ENCODE measurements around the gene LSAMP. TPM values are rescaled to one million over a fixed set of nuclear protein-coding genes. Genes with fewer than 3 reads are reported as not detected.

The LSAMP gene
- total RNA-seq, 1 donor from 2014 or later: 18.0 TPM

DNA sequence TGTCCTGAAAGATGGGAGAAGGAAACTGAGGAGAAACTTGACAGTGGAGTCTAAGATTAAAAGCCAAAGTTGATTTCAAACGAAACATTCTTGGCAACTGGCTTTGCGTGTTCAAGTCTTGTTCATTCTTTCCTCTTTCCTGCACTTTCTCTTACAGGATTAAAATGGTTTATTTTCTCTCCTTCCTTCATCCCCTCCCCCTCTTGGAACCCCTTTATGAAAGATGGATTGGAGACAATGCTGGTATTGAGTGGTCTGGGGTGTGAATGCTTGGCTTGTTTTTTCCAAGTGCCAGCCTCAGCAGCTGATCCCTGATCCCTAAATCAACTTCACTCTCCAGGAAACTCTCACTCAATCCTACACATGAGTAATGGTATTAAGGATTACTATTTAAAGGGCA lies 703 bp upstream of the LSAMP start:
- Histone ChIP-seq H3K4me1 (peaks cover 37% of the 10 kb centered on the region), H4K20me1 (ENCODE audit: low read depth) (no peaks in the 10 kb centered on the region), H3K9me3 (ENCODE audit: low read depth) (no peaks in the 10 kb centered on the region), H3F3A (ENCODE audit: low read depth) (peaks cover 23% of the 10 kb centered on the region), H3K4me3 (peak overlapping the region; percentile 77), H3K36me3 (no peaks in the 10 kb centered on the region), H3K9ac (no peak overlapping the region), H2AFZ (replicated peaks) (peak overlapping the region; percentile 27), H3K4me2 (peak overlapping the region; percentile 54), H3K27me3 (no peaks in the 10 kb centered on the region), H3K79me2 (ENCODE audit: low read depth) (peaks cover 19% of the 10 kb centered on the region), H3K27ac (peak overlapping the region; percentile 7)
- H3K27ac Mint-ChIP-seq: peak overlapping the region; percentile 94
- peak overlapping the region; percentile 95 for H3K4me3 Mint-ChIP-seq
- H3K27me3 Mint-ChIP-seq (ENCODE audit: insufficient read depth, low read depth): peaks cover 4% of the 10 kb centered on the region
- TF ChIP-seq EZH2phosphoT487 (IDR thresholded peaks at IDR 0.05) (no peak), EZH2 (IDR thresholded peaks at IDR 0.05) (no peak)
- TF ChIP-seq, protein P1, sequence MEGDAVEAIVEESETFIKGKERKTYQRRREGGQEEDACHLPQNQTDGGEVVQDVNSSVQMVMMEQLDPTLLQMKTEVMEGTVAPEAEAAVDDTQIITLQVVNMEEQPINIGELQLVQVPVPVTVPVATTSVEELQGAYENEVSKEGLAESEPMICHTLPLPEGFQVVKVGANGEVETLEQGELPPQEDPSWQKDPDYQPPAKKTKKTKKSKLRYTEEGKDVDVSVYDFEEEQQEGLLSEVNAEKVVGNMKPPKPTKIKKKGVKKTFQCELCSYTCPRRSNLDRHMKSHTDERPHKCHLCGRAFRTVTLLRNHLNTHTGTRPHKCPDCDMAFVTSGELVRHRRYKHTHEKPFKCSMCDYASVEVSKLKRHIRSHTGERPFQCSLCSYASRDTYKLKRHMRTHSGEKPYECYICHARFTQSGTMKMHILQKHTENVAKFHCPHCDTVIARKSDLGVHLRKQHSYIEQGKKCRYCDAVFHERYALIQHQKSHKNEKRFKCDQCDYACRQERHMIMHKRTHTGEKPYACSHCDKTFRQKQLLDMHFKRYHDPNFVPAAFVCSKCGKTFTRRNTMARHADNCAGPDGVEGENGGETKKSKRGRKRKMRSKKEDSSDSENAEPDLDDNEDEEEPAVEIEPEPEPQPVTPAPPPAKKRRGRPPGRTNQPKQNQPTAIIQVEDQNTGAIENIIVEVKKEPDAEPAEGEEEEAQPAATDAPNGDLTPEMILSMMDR (IDR thresholded peaks at IDR 0.05): no peak
- peaks cover 33% of the 10 kb centered on the region for H3K4me1 Mint-ChIP-seq
- DNase-seq (ENCODE audit: low spot score): no peak
- no peaks in the 10 kb centered on the region for H3K36me3 Mint-ChIP-seq
- H3K9me3 Mint-ChIP-seq: no peaks in the 10 kb centered on the region

DNA sequence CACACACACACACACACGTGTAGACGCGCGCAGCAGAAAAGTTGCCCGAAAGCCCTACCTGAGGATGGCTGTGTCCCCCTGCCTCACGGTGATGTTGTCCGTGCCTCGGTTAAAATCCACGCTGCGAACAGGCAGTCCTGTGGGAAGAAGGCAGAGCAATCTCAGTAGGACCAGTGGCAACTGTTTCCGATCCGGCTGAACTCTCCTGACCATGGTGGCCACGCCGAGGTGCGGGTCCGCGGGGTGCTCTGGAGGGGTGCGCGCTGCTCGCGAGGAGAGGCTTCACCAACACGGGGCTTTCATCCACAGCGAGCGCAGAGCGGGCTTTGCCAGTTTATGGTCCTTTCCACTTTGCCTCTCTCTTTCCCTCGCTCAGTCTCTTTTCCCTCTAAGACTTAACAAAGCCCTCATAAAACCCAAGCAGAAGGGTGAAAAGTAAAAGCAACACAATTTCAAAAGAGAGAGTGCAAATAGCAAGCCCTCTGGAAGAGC lies 422 bp downstream of the LSAMP start:
- Histone ChIP-seq H3K79me2 (ENCODE audit: low read depth) (peaks cover 22% of the 10 kb centered on the region), H3K36me3 (no peaks in the 10 kb centered on the region), H3K4me3 (peak overlapping the region; percentile 77), H3F3A (ENCODE audit: low read depth) (peaks cover 23% of the 10 kb centered on the region), H3K9ac (peak overlapping the region; percentile 28), H3K27me3 (no peaks in the 10 kb centered on the region), H2AFZ (replicated peaks) (peak overlapping the region; percentile 96), H3K9me3 (ENCODE audit: low read depth) (no peaks in the 10 kb centered on the region), H4K20me1 (ENCODE audit: low read depth) (no peaks in the 10 kb centered on the region), H3K27ac (peak overlapping the region; percentile 88), H3K4me2 (peak overlapping the region; percentile 92), H3K4me1 (peaks cover 43% of the 10 kb centered on the region)
- Mint-ChIP-seq H3K9me3 (no peaks in the 10 kb centered on the region), H3K4me3 (peak overlapping the region; percentile 95), H3K27me3 (ENCODE audit: insufficient read depth, low read depth) (peaks cover 4% of the 10 kb centered on the region), H3K4me1 (peaks cover 38% of the 10 kb centered on the region), H3K27ac (peak overlapping the region; percentile 98), H3K36me3 (peaks cover 2% of the 10 kb centered on the region)
- TF ChIP-seq, protein P1 (IDR thresholded peaks at IDR 0.05): no peak
- TF ChIP-seq EZH2phosphoT487 (IDR thresholded peaks at IDR 0.05) (no peak), EZH2 (IDR thresholded peaks at IDR 0.05) (no peak)
- DNase-seq (ENCODE audit: low spot score): peak; percentile 61

DNA sequence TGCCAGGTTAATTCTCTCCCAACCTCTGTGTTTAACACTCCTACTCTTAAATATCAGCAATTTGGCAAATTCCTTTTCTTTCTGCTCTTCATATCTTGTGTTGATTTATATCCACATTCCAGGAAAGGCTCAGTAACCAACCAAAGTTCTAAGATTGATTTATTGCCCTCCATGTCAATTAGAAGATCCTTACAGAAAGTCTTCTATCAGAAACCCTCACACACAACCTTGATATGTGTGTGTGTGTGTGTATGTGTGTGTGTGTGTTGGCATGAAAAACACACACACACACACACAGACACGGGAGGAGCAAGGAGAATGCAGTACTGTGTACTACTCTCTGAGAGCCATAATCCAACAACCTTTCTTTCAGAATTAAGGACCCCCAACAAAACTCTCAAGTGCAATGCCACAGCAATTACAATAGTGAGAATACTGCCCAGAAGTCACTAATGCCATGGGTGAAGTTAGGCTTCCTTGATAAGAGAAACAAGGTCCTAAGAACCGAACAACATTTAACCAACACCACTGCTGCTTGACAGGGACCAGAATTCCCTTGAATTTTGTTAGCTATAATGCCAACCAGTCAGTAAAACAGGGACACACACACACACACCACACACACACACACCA lies 1.1 kb downstream of the LSAMP start:
- H3K27me3 Mint-ChIP-seq (ENCODE audit: insufficient read depth, low read depth): peaks cover 4% of the 10 kb centered on the region
- Histone ChIP-seq H3K4me2 (peak overlapping the region; percentile 92), H2AFZ (replicated peaks) (peak overlapping the region; percentile 96), H4K20me1 (ENCODE audit: low read depth) (no peaks in the 10 kb centered on the region), H3K4me1 (peaks cover 43% of the 10 kb centered on the region), H3K27me3 (no peaks in the 10 kb centered on the region), H3K79me2 (ENCODE audit: low read depth) (peaks cover 26% of the 10 kb centered on the region), H3F3A (ENCODE audit: low read depth) (peaks cover 23% of the 10 kb centered on the region), H3K36me3 (no peaks in the 10 kb centered on the region), H3K4me3 (peak overlapping the region; percentile 77), H3K9me3 (ENCODE audit: low read depth) (no peaks in the 10 kb centered on the region), H3K9ac (no peak overlapping the region), H3K27ac (no peak overlapping the region)
- no peaks in the 10 kb centered on the region for H3K9me3 Mint-ChIP-seq
- peak; percentile 2 for DNase-seq (ENCODE audit: low spot score)
- TF ChIP-seq EZH2 (IDR thresholded peaks at IDR 0.05): no peak
- TF ChIP-seq EZH2phosphoT487 (IDR thresholded peaks at IDR 0.05): no peak
- TF ChIP-seq, protein P1 (IDR thresholded peaks at IDR 0.05): no peak
- peak overlapping the region; percentile 98 for H3K27ac Mint-ChIP-seq
- peaks cover 3% of the 10 kb centered on the region for H3K36me3 Mint-ChIP-seq
- peak overlapping the region; percentile 95 for H3K4me3 Mint-ChIP-seq
- peaks cover 39% of the 10 kb centered on the region for H3K4me1 Mint-ChIP-seq

All from neural progenitor cell (in vitro differentiated cells).